GM12873 (cell line): ENCODE results near the gene CAV1.

Experiments used
- TF ChIP-seq, protein P1 (sequence below): IDR thresholded peaks from 2 replicates; pipeline ENCODE4 v1.5.1; 2012; ENCODE audit warnings: low read depth, mild to moderate bottlenecking, moderate library complexity, low read length, control low read depth; ENCODE audit not compliant: insufficient read depth; ENCODE audit errors: missing control alignments

CAV1 gene, protein sequence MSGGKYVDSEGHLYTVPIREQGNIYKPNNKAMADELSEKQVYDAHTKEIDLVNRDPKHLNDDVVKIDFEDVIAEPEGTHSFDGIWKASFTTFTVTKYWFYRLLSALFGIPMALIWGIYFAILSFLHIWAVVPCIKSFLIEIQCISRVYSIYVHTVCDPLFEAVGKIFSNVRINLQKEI

DNA sequence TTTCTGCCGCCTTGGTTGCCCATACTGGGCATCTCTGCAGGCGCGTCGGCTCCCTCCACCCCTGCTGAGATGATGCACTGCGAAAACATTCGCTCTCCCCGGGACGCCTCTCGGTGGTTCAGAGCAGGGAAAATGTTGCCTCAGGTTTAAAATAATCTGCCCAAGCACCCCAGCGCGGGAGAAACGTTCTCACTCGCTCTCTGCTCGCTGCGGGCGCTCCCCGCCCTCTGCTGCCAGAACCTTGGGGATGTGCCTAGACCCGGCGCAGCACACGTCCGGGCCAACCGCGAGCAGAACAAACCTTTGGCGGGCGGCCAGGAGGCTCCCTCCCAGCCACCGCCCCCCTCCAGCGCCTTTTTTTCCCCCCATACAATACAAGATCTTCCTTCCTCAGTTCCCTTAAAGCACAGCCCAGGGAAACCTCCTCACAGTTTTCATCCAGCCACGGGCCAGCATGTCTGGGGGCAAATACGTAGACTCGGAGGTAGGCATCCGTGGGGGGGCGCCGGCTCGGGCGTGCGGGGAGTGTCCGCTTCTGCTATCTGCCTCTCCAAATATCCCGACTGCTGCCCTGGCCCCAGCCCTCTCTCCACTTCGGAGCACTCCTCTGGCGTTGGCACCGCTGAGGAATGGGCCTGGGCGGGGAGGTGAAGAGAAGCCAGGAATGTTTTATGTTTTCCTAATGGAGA lies at the start of gene CAV1:
TSS of gene CAV1 (plus strand) at position 428 of the 689 bp plus-strand sequence. CDS start at position 455, 27 bp downstream.
- TF ChIP-seq, protein P1, sequence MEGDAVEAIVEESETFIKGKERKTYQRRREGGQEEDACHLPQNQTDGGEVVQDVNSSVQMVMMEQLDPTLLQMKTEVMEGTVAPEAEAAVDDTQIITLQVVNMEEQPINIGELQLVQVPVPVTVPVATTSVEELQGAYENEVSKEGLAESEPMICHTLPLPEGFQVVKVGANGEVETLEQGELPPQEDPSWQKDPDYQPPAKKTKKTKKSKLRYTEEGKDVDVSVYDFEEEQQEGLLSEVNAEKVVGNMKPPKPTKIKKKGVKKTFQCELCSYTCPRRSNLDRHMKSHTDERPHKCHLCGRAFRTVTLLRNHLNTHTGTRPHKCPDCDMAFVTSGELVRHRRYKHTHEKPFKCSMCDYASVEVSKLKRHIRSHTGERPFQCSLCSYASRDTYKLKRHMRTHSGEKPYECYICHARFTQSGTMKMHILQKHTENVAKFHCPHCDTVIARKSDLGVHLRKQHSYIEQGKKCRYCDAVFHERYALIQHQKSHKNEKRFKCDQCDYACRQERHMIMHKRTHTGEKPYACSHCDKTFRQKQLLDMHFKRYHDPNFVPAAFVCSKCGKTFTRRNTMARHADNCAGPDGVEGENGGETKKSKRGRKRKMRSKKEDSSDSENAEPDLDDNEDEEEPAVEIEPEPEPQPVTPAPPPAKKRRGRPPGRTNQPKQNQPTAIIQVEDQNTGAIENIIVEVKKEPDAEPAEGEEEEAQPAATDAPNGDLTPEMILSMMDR: no peak

DNA sequence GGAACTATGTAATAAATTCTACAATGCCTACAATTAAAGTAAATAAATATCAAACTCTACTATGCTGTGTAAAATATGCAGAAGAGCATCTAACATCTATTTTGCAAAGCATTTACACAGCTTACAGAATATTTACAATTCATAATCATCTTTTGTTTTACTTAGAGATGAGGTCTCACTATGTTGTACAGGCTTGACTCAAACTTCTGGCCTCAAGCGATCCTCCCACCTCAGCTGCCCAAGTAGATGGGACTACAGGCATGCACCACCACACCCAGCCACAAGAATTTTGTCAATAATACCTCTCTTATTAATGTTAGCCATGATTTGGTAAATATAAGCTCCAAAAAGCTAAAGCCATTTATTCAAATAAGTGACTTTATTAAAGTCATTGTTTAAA lies 47.2 kb upstream of the CAV1 start:
- TF ChIP-seq, protein P1: no peak

DNA sequence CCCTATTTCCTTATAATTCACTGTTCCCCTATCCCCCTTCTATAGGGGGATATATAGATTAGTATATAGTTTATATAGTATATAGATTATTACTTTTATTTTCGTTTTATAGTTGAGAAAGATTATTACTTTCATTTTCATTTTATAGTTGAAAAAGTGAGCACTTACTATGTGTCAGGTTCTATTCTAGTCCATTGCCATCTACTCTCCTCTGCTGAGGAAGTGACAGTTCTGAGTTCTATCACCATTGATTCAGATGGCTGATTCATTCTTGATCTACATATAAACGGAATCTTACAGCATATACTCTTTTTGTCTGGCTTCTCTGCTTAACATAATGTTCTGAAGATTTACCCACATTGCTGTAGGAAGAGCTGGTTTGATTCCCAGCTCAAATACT lies 46.0 kb upstream of the CAV1 start:
- TF ChIP-seq, protein P1: no peak

DNA sequence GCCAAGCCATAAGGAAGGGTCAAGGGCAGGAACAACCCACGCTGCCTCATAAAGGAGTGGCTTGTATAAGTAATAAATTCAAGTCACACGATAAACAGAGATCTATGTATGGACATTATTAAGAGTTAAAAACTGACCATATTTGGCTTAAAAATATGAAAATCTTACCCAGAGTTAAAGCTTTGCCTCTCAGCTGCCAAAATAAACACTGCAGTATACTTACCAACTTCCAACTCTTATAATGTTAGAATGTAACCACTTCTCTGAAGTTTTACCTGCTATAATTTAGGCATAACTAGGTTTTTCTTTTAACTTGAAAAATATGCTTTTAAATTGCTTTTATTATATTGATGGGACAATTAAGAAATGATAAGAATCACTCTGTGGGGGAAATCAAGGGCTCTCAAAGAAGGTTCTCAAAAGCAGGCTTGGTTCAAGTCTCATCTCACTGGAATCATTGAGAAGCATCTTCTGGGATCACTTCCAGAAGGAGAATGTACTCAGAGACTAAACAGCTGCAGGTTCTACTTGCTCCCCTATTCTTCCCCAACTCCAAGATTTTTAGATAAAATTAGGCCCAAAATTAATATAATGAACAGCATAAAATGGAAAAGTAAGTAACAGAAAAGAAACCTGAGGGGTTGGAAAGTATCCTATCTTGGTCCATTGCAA lies 41.4 kb upstream of the CAV1 start:
- TF ChIP-seq, protein P1: no peak

DNA sequence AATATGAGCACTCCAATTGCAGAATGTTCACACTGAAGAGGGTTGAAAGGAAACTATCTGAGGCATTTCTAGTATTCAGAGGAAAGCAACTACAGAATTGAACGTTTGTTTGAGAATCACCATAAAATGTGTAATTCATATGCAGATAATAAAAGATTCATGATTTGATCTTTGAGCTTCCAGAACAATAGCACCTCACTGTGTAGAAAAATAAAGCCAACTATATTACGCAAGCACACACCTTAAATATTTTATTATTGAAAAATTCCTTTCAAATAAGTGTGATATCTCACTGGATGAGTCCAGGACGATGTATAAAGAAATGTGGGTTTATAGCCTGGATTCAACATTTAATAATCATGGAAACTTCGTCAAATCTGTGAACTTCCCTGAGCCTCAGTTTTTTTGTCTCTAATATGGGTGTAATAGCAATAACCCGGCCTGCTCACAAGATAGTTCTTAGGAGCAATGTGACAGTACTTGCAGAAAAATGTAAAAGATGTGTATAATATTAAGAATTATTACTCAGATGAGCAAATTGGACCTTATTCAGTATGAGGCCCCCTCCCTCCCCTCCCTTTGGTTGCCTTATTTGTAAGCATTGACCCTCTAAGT lies 36.8 kb upstream of the CAV1 start:
- TF ChIP-seq, protein P1: no peak

DNA sequence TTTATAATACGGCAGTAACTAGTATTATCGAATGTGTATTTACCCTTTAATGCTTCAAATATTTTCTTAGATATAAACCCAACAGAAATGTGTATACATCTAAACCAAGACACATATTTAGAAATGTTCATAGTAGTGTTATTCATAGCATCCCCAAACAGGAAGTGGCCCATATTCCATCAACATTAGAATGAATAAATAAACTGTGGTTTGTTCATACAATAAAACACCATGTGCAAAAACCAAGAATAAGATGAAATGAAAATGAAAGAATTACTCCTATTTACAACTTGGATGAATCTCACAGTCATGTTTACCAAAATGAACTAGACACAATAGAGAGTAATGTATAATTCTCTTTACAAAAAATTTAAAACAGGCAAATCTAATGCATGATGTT lies 34.5 kb upstream of the CAV1 start:
- TF ChIP-seq, protein P1: no peak

DNA sequence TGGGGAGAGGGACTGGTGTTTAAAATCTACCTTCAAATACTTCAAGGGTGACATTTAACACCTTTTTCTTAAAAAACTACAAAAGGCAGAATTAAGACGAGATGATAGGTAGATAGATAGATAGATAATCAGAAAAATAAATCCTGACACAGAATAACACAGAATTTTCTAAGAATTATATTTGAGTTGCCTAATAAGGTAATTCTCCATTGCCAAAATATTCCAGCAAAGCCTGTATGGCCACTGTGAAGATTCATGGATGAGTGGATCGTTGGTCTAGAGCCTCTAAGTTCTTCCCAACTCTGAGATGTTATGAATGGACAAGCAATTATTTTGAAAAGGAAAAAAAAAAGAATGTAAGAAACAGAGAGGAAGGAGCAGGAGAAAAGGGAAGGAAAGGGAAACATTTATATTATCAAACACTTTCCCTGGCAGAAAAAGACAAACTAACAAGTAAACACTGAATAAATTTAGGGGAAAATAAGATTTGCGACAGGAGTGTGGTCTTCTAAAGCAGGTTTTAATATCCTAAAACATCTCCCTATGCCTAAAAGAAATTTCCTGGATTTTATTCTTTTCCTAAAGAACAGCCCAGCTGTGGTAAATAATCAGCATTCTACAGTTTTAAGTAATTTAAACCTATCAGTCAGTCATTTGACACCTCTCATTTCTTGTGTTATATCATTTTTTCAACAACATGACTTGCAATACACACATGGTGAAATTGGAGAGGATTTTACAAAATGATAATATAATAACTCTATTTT lies 32.8 kb upstream of the CAV1 start:
- TF ChIP-seq, protein P1: no peak
